ENCODE data around the gene DAAM2. TPM values are rescaled to one million over a fixed set of nuclear protein-coding genes. Genes with fewer than 3 reads are reported as not detected.
A peak's percentile ranks its signal among the peaks of the same experiment; 100 is the strongest.

Gene DAAM2
- total RNA-seq, 1 donor from 2014 or later, result 1.7 TPM

- DNase-seq (ENCODE audit: low read depth), result peak; percentile 37
Observed at GRCh38 chr6:39819228-39819627, 27.1 kb downstream of the DAAM2 start.

GRCh38 chr6:39819676-39820075 is 27.5 kb downstream of the DAAM2 start:
- no peak for DNase-seq (ENCODE audit: low read depth)

GRCh38 chr6:39820553-39820952 is 28.4 kb downstream of the DAAM2 start:
- no peak for DNase-seq (ENCODE audit: low read depth)

DNA sequence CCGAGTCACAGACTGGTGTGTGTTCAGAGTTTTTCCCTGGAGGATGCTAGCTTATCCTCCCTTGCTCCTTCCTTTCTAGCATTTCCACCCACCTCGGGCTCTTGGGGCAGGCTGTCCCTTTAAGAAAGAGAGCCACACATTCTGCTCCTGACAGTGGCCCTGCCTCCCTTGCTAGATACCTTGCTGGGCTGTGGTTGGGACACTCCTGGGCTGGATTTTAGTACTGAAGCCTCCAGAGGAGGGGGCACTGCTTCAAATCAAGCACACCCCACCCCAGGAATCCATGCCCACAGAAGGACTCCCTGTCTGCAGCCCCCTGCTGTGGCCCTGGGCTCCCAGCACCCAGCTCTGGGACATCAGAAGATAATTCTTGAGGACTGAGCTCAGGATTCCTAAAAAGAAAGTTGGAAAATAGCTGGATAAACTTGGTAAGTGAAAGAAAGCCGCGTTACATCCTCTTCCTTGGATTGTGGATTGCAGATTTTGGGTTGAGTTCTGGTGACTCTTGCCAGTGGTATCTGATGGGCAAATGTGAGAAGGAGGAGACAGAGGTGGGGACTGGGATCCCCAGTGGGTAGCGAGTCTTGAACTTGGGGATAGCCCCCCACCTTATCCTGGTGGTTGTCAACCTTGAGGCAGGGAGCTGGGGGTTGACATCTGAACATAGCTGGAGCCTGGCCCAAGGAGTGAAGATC is 29.0 kb downstream of the DAAM2 start:
- DNase-seq (ENCODE audit: low read depth), result no peak

GRCh38 chr6:39821742-39822532 is 29.8 kb downstream of the DAAM2 start:
- DNase-seq (ENCODE audit: low read depth), result no peak

GRCh38 chr6:39822846-39823815 is 31.0 kb downstream of the DAAM2 start:
- DNase-seq (ENCODE audit: low read depth), result no peak

GRCh38 chr6:39824030-39824926 is 32.1 kb downstream of the DAAM2 start:
- no peak for DNase-seq (ENCODE audit: low read depth)

DNA sequence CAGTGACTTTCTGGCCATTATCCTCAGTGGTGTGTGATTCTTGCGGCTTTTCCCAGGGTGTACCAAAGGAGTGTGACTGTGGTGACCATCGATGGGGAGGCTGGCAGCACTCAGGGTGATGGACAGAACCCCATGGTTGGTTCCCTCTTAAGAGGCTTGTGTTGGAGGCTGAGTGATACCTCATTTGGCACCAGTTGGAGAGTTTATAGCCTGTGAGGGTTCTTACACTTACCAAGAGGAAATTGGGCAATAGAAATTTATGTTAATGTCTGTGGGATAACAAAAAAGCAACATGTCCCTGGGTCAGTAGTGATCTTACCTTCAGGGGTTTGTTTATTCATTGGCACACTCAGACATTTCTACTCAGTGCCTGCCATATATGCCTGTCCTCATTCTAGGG is 37.2 kb downstream of the DAAM2 start:
- DNase-seq (ENCODE audit: low read depth), result peak; percentile 11

- DNase-seq (ENCODE audit: low read depth), result no peak
Observed at GRCh38 chr6:39830444-39830843, 38.3 kb downstream of the DAAM2 start.

GRCh38 chr6:39831701-39832100 is 39.5 kb downstream of the DAAM2 start:
- no peak for DNase-seq (ENCODE audit: low read depth)

- DNase-seq (ENCODE audit: low read depth), result no peak
Observed at GRCh38 chr6:39834278-39834677, 42.1 kb downstream of the DAAM2 start.

- no peak for DNase-seq (ENCODE audit: low read depth)
Observed at GRCh38 chr6:39834866-39835265, 42.7 kb downstream of the DAAM2 start.

- DNase-seq (ENCODE audit: low read depth), result no peak
Observed at GRCh38 chr6:39835821-39836295, 43.7 kb downstream of the DAAM2 start.

DNA sequence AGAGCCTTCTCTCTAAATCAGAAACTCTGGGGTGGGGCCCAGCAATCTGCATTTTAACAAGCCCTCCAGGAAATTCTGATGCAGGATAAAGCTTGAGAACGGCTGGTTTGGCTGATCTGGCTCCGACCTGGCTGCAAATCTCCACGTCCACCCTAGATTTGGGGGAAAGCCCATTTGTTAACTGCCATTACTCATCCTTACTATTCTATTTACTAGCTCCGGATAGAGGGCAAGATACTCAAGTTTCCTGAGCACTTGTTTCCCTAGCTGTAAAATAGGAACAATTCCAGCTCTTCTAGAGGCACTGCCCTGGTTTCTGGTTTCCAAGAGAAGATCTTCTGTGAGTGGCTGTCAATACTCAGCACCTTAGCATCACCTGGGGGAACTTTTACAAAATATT is 44.4 kb downstream of the DAAM2 start:
- DNase-seq (ENCODE audit: low read depth), result no peak

DNA sequence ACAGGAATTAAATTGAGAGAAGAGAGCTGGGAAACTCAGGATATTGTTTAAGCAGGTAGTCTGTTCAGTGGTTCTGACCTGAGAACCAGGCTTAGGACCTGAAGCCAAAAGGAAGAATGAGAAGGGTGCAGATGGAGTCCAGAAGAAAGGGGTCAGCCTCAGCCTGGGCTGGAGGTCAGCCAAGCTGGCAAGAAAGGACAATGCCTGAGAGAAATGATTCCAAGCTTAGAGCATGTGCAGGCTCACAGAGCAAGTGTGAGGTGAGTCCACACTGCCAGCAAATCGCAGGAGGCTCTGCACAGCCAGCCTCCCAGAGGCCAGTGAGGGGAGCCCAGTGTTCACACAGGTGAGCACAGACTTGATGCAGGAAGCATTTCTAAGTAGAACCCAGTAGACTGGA is 47.3 kb downstream of the DAAM2 start:
- no peak for DNase-seq (ENCODE audit: low read depth)

- no peak for DNase-seq (ENCODE audit: low read depth)
Observed at GRCh38 chr6:39840781-39841180, 48.6 kb downstream of the DAAM2 start.

- no peak for DNase-seq (ENCODE audit: low read depth)
Observed at GRCh38 chr6:39841291-39841690, 49.1 kb downstream of the DAAM2 start.

- no peak for DNase-seq (ENCODE audit: low read depth)
Observed at GRCh38 chr6:39841923-39842322, 49.7 kb downstream of the DAAM2 start.

GRCh38 chr6:39843305-39844020 is 51.3 kb downstream of the DAAM2 start:
- DNase-seq (ENCODE audit: low read depth), result no peak

GRCh38 chr6:39844866-39845265 is 52.7 kb downstream of the DAAM2 start:
- DNase-seq (ENCODE audit: low read depth), result no peak
